ENCODE data around the gene RXRB. TPM values are rescaled to one million over a fixed set of nuclear protein-coding genes. Genes with fewer than 3 reads are reported as not detected.

The RXRB gene
- total and polyA plus RNA-seq, 2 donors (not counting 1 experiment from before 2014, with no cell fraction given) = 88.3 to 99.9 TPM

DNA sequence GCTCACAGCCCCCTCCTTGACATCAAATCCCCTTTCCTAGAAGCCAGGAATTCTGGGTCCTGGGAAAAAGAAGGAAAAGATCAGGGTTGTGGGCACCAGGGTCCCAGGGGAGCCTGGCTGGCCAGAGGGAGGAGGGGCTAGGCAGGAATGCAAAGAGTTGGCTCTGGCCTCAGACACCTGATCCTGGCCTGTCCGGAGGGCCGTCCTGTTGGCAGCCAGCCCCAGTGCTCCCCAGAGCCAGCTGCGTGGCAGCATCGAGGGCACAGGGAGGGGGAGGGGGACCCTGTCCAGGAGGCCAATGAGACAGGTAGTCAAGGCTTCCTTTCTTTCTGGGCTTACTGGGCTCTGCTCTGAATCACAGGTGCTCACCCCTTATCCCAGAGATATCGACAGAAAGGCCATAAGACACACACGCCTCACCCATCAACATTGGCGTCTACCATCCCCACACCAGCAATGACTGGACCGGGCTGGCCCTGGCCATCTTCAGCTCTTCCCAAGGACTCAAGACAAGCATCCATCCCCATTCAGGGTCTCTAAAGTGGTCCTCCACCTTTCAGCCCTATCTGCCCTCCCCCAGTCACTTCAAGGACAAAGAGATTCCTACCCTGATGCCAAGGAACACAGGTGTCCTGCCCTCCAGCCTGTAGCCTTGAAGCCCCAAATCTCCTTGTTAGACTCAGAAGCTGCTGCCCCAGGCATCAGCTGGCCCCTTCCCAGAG lies 8.9 kb downstream of the RXRB start:
- peak overlapping the region; percentile 44 for H3K9ac ChIP-seq (ENCODE audit: low read length)
- peak overlapping the region in 2 of 5 experiments; percentile 47 to 52 for H3K4me3 ChIP-seq (ENCODE audit: control extremely low read depth in 1 of 5, extremely low read depth in 1 of 5, insufficient read depth in 1 of 5, low read depth in 2 of 5, low read length in 4 of 5)
- no peak for DNase-seq
- TF ChIP-seq, protein P1, sequence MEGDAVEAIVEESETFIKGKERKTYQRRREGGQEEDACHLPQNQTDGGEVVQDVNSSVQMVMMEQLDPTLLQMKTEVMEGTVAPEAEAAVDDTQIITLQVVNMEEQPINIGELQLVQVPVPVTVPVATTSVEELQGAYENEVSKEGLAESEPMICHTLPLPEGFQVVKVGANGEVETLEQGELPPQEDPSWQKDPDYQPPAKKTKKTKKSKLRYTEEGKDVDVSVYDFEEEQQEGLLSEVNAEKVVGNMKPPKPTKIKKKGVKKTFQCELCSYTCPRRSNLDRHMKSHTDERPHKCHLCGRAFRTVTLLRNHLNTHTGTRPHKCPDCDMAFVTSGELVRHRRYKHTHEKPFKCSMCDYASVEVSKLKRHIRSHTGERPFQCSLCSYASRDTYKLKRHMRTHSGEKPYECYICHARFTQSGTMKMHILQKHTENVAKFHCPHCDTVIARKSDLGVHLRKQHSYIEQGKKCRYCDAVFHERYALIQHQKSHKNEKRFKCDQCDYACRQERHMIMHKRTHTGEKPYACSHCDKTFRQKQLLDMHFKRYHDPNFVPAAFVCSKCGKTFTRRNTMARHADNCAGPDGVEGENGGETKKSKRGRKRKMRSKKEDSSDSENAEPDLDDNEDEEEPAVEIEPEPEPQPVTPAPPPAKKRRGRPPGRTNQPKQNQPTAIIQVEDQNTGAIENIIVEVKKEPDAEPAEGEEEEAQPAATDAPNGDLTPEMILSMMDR (IDR thresholded peaks at IDR 0.05) = no peak
- TF ChIP-seq EZH2 (IDR thresholded peaks at IDR 0.05; ENCODE audit: borderline replicate concordance, insufficient read depth, low read depth, low read length, poor library complexity, severe bottlenecking) = no peak
- H3K36me3 ChIP-seq (replicated peaks in 1 of 2; ENCODE audit: control extremely low read depth in 1 of 2, control insufficient read depth in 1 of 2, extremely low read depth in 1 of 2, insufficient read depth in 2 of 2, low read length in 1 of 2) = peaks cover 0 to 26% of the 10 kb centered on the region in 2 experiments
- POLR2A ChIA-PET = interaction anchor here (1.0 kb wide), 1 partner anchor 9 kb away, joined by 4 read pairs; the partner anchor contains the start of genes RXRB and SLC39A7
- no peak for ATAC-seq (ENCODE audit: low read depth)
- no peaks in the 10 kb centered on the region for H4K20me1 ChIP-seq (ENCODE audit: control insufficient read depth, insufficient read depth, low read length, poor library complexity, severe bottlenecking)
- H3K4me1 ChIP-seq (ENCODE audit: control insufficient read depth in 2 of 2, insufficient read depth in 2 of 2, low read length in 2 of 2) = peaks cover 18 to 20% of the 10 kb centered on the region in 2 donors
- H3K27ac ChIP-seq (ENCODE audit: low read length in 2 of 2) = no peak overlapping the region
- Mint-ChIP-seq H3K27me3 (peaks cover 35% of the 10 kb centered on the region), H3K27ac (peak overlapping the region; percentile 22), H3K9me3 (ENCODE audit: insufficient read depth) (no peaks in the 10 kb centered on the region), H3K4me3 (peak overlapping the region; percentile 69), H3K4me1 (peaks cover 24% of the 10 kb centered on the region)
- peak overlapping the region; percentile 43 for H2AFZ ChIP-seq (ENCODE audit: insufficient read depth, low read depth, low read length, poor library complexity, severe bottlenecking)
- H3K79me2 ChIP-seq (ENCODE audit: control insufficient read depth, insufficient read depth, low read length) = no peaks in the 10 kb centered on the region
- intact Hi-C loops (cut with micrococcal nuclease) = loop anchor here (2.0 kb wide), 1 partner anchor 17 kb away; the partner anchor contains the start of gene RING1
- CTCF ChIA-PET = interaction anchor here (1.0 kb wide), 1 partner anchor 70 kb away, joined by 3 read pairs; no protein-coding TSS in a partner anchor
- H3K4me2 ChIP-seq (replicated peaks; ENCODE audit: low read depth, low read length, poor library complexity, severe bottlenecking) = peak overlapping the region; percentile 98
- H3K27me3 ChIP-seq (replicated peaks in 1 of 4; ENCODE audit: control extremely low read depth in 1 of 4, control insufficient read depth in 3 of 4, insufficient read depth in 4 of 4, low read length in 3 of 4) = peaks cover 0 to 49% (median 17%) of the 10 kb centered on the region in 4 experiments
- peaks cover 0 to 8% (median 0%) of the 10 kb centered on the region in 3 donors for H3K9me3 ChIP-seq (ENCODE audit: control extremely low read depth in 1 of 3, control insufficient read depth in 2 of 3, insufficient read depth in 1 of 3, low read length in 2 of 3)
- 67% methylated on average over 7 of the region's 8 CpGs for WGBS (ENCODE audit: insufficient coverage)

Measured in B cell (primary cell).